Chondrocyte (in vitro differentiated cells): ENCODE measurements around the gene USO1. TPM values are rescaled to one million over a fixed set of nuclear protein-coding genes. Genes with fewer than 3 reads are reported as not detected.
A peak's percentile ranks its signal among the peaks of the same experiment; 100 is the strongest.

Source experiments
- DNase-seq: peaks from one replicate; pipeline ENCODE4 v3.0.0; 2021; ENCODE audit warnings: mixed read lengths, low spot score
- H3K27ac Mint-ChIP-seq: one replicate; pipeline ENCODE4 v1.8.0; 2021; ENCODE audit warnings: mild to moderate bottlenecking, moderate library complexity, mixed read lengths; ENCODE audit not compliant: unreplicated experiment
- H3K27me3 Mint-ChIP-seq: 2 replicates; pipeline ENCODE4 v1.8.0; 2021; ENCODE audit warnings: low read depth, mixed read lengths
- H3K36me3 Mint-ChIP-seq: 2 replicates; pipeline ENCODE4 v1.8.0; 2021; ENCODE audit warnings: low read depth, mixed read lengths
- H3K4me1 Mint-ChIP-seq: 2 replicates; pipeline ENCODE4 v1.8.0; 2021; ENCODE audit warnings: low read depth, mild to moderate bottlenecking, mixed read lengths
- H3K4me3 Mint-ChIP-seq: one replicate; pipeline ENCODE4 v1.8.0; 2021; ENCODE audit warnings: mild to moderate bottlenecking, moderate library complexity, mixed read lengths; ENCODE audit not compliant: unreplicated experiment
- H3K9me3 Mint-ChIP-seq: 2 replicates; pipeline ENCODE4 v1.8.0; 2021; ENCODE audit warnings: low read depth, mixed read lengths
- CTCF ChIP-seq: fragments of 200-600 bp; sonication (generic); IDR thresholded peaks from 2 replicates; pipeline ENCODE4 v1.5.0; 2021; ENCODE audit warnings: antibody characterized with exemption, mild to moderate bottlenecking, moderate library complexity
- total RNA-seq: library from RNA; stranded (reverse); gene quantifications from 3 replicates; pipeline ENCODE4 v1.2.1, GENCODE V29; 2021

The USO1 gene
- total RNA-seq, 1 donor from 2014 or later: 86.4 TPM

DNA sequence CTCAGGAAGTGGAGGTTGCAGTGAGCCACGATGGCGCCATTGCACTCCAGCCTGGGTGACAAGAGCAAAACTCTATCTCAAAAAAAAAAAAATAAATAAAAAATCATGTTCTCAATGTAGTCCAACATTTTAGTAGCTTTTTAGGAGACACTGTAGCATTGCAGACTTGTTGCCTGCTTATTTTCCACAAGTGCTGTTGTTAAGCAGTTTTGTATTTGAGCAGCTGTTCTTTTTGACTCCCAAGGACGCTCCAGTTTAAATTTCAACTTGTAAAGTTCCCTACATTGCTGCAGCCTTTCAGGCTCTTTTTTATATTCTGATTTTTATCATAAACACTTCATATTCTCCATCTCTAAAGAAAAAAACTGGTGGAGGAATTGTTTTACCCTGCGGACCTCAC is 94.7 kb downstream of the USO1 start:
- Mint-ChIP-seq H3K9me3 (no peaks in the 10 kb centered on the region), H3K27me3 (no peaks in the 10 kb centered on the region), H3K36me3 (peaks cover 34% of the 10 kb centered on the region), H3K4me3 (no peak overlapping the region), H3K27ac (no peak overlapping the region), H3K4me1 (no peaks in the 10 kb centered on the region)
- no peak for TF ChIP-seq CTCF
- no peak for DNase-seq

DNA sequence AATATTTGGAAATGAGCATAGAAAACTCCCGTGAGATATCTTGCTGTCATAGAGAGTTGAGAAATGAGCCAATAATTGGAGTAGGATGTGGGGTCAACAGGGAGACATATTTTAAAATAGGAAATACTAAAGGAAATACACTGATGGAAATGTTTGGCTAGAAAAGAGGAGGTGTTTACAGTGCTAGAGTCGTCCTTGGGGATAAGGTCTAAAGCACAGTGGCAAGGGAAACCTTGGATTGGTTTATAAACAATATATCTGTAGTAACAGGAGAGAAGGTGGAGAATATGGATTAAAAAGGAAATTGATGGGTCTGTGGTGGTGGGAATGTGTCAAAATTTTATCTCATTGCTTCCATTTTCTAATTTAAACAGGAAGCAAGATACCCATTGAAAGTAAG is 95.8 kb downstream of the USO1 start:
- Mint-ChIP-seq H3K9me3 (no peaks in the 10 kb centered on the region), H3K4me1 (no peaks in the 10 kb centered on the region), H3K4me3 (no peak overlapping the region), H3K36me3 (peaks cover 26% of the 10 kb centered on the region), H3K27me3 (no peaks in the 10 kb centered on the region), H3K27ac (no peak overlapping the region)
- no peak for TF ChIP-seq CTCF
- no peak for DNase-seq

DNA sequence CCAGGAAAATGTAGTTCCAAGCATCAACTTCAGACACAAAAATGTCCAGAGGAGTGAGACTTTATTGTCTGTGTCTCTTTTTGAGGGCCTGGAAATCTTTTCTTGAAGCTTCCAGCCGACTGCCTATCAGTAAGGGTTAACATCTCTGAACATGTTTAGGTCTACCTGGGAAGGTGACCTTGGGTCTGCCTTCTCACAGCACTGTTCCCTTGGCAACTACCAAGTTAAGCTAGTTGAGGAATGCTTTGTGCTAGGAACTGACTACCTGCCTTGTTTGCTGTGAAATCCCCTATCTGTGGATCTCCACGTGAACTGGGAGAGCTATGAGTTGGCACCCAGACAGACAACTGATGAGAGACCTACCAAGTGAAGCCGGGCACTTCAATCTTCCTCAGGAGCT is 96.3 kb downstream of the USO1 start:
- Mint-ChIP-seq H3K27ac (no peak overlapping the region), H3K27me3 (no peaks in the 10 kb centered on the region), H3K4me1 (no peaks in the 10 kb centered on the region), H3K9me3 (no peaks in the 10 kb centered on the region), H3K4me3 (no peak overlapping the region), H3K36me3 (peaks cover 24% of the 10 kb centered on the region)
- DNase-seq: no peak
- TF ChIP-seq CTCF: no peak

- H3K36me3 Mint-ChIP-seq: peaks cover 20% of the 10 kb centered on the region
- no peaks in the 10 kb centered on the region for H3K9me3 Mint-ChIP-seq
- H3K27me3 Mint-ChIP-seq: no peaks in the 10 kb centered on the region
- no peak overlapping the region for H3K27ac Mint-ChIP-seq
- no peak for DNase-seq
- no peaks in the 10 kb centered on the region for H3K4me1 Mint-ChIP-seq
- no peak overlapping the region for H3K4me3 Mint-ChIP-seq
- TF ChIP-seq CTCF: no peak
Measured at GRCh38 chr4:75821216-75821615, 96.8 kb downstream of the USO1 start.

GRCh38 chr4:75821966-75822365 is 97.6 kb downstream of the USO1 start:
- no peak overlapping the region for H3K4me3 Mint-ChIP-seq
- H3K27ac Mint-ChIP-seq: peak overlapping the region; percentile 22

More at GRCh38 chr4:75821966-75822365, 97.6 kb downstream of the USO1 start:
- H3K27me3 Mint-ChIP-seq: no peaks in the 10 kb centered on the region
- no peaks in the 10 kb centered on the region for H3K4me1 Mint-ChIP-seq
- no peak for TF ChIP-seq CTCF
- H3K9me3 Mint-ChIP-seq: no peaks in the 10 kb centered on the region
- DNase-seq: no peak
- H3K36me3 Mint-ChIP-seq: peaks cover 18% of the 10 kb centered on the region
